ENCODE data around the gene CCDC172. TPM values are rescaled to one million over a fixed set of nuclear protein-coding genes. Genes with fewer than 3 reads are reported as not detected.

CCDC172 gene
- polyA plus RNA-seq, 4 donors, result not detected

GRCh38 chr10:116421815-116422214, 97.6 kb downstream of the CCDC172 start:
- DNase-seq (ENCODE audit: low read depth in 4 of 4, low spot score in 3 of 4), result no peak

- no peak for DNase-seq (ENCODE audit: low read depth in 4 of 4, low spot score in 3 of 4)
Measured at GRCh38 chr10:116427671-116428070, 103.4 kb downstream of the CCDC172 start, which contains the start of gene PNLIPRP3. PNLIPRP3 (plus strand) TSS chr10:116427847; CDS start chr10:116428013, 166 bp downstream.

- no peak for DNase-seq (ENCODE audit: low read depth in 4 of 4, low spot score in 3 of 4)
Measured at GRCh38 chr10:116429288-116429977, 105.2 kb downstream of the CCDC172 start.

Other genes with a start within 250 kb of the CCDC172 start
- 10 to 100 TPM; 19.6 to 29.4 (median 24.4) TPM for gene GFRA1, start 51.2 kb upstream of the CCDC172 start, polyA plus RNA-seq (ENCODE audit: insufficient read length in 4 of 4)
- not detected for gene PNLIPRP3, start 103.4 kb downstream of the CCDC172 start, polyA plus RNA-seq (ENCODE audit: insufficient read length in 4 of 4)
- not detected for gene PNLIP, start 221.5 kb downstream of the CCDC172 start, polyA plus RNA-seq (ENCODE audit: insufficient read length in 4 of 4)

All from right renal pelvis (tissue), 4 donors.